Measurements from ENCODE around the gene GATA2.

GATA2 gene

GRCh38 chr3:128501431-128501830 is 8.4 kb upstream of the GATA2 start:
- no peak for DNase-seq

GRCh38 chr3:128500556-128500955 is 7.6 kb upstream of the GATA2 start:
- no peak for DNase-seq

GRCh38 chr3:128499724-128500275 is 6.8 kb upstream of the GATA2 start:
- DNase-seq, result no peak

- DNase-seq, result no peak
Measured at GRCh38 chr3:128498901-128499530, 6.0 kb upstream of the GATA2 start.

- no peak for DNase-seq
Measured at GRCh38 chr3:128498127-128498626, 5.2 kb upstream of the GATA2 start.

- DNase-seq, result peak; percentile 65
Measured at GRCh38 chr3:128497305-128498126, 4.5 kb upstream of the GATA2 start.

GRCh38 chr3:128496602-128497304 is 3.8 kb upstream of the GATA2 start:
- DNase-seq, result no peak

GRCh38 chr3:128496019-128496601 is 3.1 kb upstream of the GATA2 start:
- DNase-seq, result no peak

- no peak for DNase-seq
Measured at GRCh38 chr3:128495435-128495970, 2.5 kb upstream of the GATA2 start.

- no peak for DNase-seq
Measured at GRCh38 chr3:128494367-128494650, 1.3 kb upstream of the GATA2 start.

GRCh38 chr3:128493570-128494366 is 767 bp upstream of the GATA2 start:
- DNase-seq, result no peak

- no peak for DNase-seq
Measured at GRCh38 chr3:128491941-128492670, 895 bp downstream of the GATA2 start.

- DNase-seq, result no peak
Measured at GRCh38 chr3:128491691-128491940, 1.4 kb downstream of the GATA2 start.

GRCh38 chr3:128490915-128491690 is 1.9 kb downstream of the GATA2 start:
- DNase-seq, result no peak

- no peak for DNase-seq
Measured at GRCh38 chr3:128490650-128490914, 2.4 kb downstream of the GATA2 start.

GRCh38 chr3:128489927-128490649 is 2.9 kb downstream of the GATA2 start:
- DNase-seq, result no peak

- DNase-seq, result no peak
Measured at GRCh38 chr3:128489674-128489926, 3.4 kb downstream of the GATA2 start.

GRCh38 chr3:128488991-128489673 is 3.9 kb downstream of the GATA2 start:
- no peak for DNase-seq

GRCh38 chr3:128488636-128488990 is 4.4 kb downstream of the GATA2 start:
- no peak for DNase-seq
